HepG2 (cell line): ENCODE results near the gene PLB1. TPM values are rescaled to one million over a fixed set of nuclear protein-coding genes. Genes with fewer than 3 reads are reported as not detected.

Experiments
- HINFP ChIP-seq: sonication (generic); formaldehyde crosslinking; IDR thresholded peaks from 2 replicates; pipeline ENCODE4 v1.4.0; 2020; ENCODE audit warnings: low read depth, mild to moderate bottlenecking, missing genetic modification reagents
- HIVEP1 ChIP-seq: sonication (generic); formaldehyde crosslinking; IDR thresholded peaks from 2 replicates; pipeline ENCODE4 v1.4.0; 2020; ENCODE audit warnings: mild to moderate bottlenecking, missing genetic modification reagents
- MXI1 ChIP-seq: IDR thresholded peaks from 3 replicates; pipeline ENCODE4 v1.6.1; 2012; ENCODE audit warnings: low read depth, low read length, inconsistent platforms, borderline replicate concordance
- PBX2 ChIP-seq: IDR thresholded peaks from 2 replicates; pipeline ENCODE4 v1.6.1; 2016; ENCODE audit warnings: control low read depth
- polyA plus RNA-seq, 8 experiments: library from polyadenylated mRNA; depleted of rRNA in 3 of 8; stranded (reverse) in 7 of 8; unstranded in 1 of 8; fragments of >200 nt; fragmentation: Illumina TruSeq in 4 of 8; extraction: Trizol in 4 of 8; gene quantifications; 2 replicates each; pipeline versions ENCODE4 v1.2.1 to v1.2.3, GENCODE V29; 2011 to 2016; ENCODE audit warnings: low read depth in 4 of 8, missing spikeins in 1 of 8, mixed read lengths in 1 of 8; ENCODE audit not compliant: insufficient read depth in 1 of 8
- small RNA-seq, 3 experiments: library from RNA; depleted of rRNA; stranded (forward); fragments of <200 nt; gene quantifications; one replicate each; pipeline ENCODE3, GENCODE V24; 2012; ENCODE audit warnings: low read depth in 2 of 3, low replicate concordance in 1 of 3; ENCODE audit not compliant: insufficient read length in 3 of 3, insufficient read depth in 2 of 3
- total RNA-seq, 5 experiments: library from RNA; depleted of rRNA; stranded (reverse); fragments of >200 nt; fragmentation: Illumina TruSeq; extraction: Trizol; gene quantifications; 2 replicates each; pipeline ENCODE4 v1.2.3, GENCODE V29; 2016; ENCODE audit warnings: low read depth in 1 of 5

PLB1 gene
- total and polyA plus RNA-seq, 2 of the 13 experiments (the other 11 are each of a cell fraction or from before 2014, with no cell fraction given) = 0.20 to 1.8 TPM

- TF ChIP-seq HIVEP1 = no peak
- TF ChIP-seq HINFP (CRISPR knock-in tag) = no peak
- TF ChIP-seq PBX2 (CRISPR knock-in tag) = no peak
- TF ChIP-seq MXI1 = no peak
Observed at GRCh38 chr2:28693223-28693622, 197.4 kb downstream of the PLB1 start (continued).

Small RNA genes lying within 50 kb of the gene (small RNA-seq; reads per million reads assigned to genes)
- 0 reads per million in 3 experiments for gene RNA5SP89
- gene SNRPGP7 = 0 reads per million in 3 experiments

Other genes with a start within 250 kb of the PLB1 start
- 2.3 and 3.4 TPM in 2 replicates for gene FOSL2, start 103.2 kb upstream of the PLB1 start, total RNA-seq (2016; rRNA removed; fragmentation: Illumina TruSeq; extraction: Trizol)
- 18.1 and 20.1 TPM in 2 replicates for gene FOSL2, start 103.2 kb upstream of the PLB1 start, polyA plus RNA-seq (2011; rRNA removed)